ENCODE data around the gene TGFBR3L. TPM values are rescaled to one million over a fixed set of nuclear protein-coding genes. Genes with fewer than 3 reads are reported as not detected.

Gene TGFBR3L
- total RNA-seq, 1 experiment from 2014 or later, result 4.1 TPM

- TF ChIP-seq GRHL2 (CRISPR knock-in tag; IDR thresholded peaks at IDR 0.05; ENCODE audit: insufficient replicate concordance, severe bottlenecking) (no peak), ZNF532 (CRISPR knock-in tag; IDR thresholded peaks at IDR 0.05; ENCODE audit: borderline replicate concordance) (no peak)
Measured at GRCh38 chr19:7933828-7934725, 19.4 kb downstream of the TGFBR3L start (continued).

DNA sequence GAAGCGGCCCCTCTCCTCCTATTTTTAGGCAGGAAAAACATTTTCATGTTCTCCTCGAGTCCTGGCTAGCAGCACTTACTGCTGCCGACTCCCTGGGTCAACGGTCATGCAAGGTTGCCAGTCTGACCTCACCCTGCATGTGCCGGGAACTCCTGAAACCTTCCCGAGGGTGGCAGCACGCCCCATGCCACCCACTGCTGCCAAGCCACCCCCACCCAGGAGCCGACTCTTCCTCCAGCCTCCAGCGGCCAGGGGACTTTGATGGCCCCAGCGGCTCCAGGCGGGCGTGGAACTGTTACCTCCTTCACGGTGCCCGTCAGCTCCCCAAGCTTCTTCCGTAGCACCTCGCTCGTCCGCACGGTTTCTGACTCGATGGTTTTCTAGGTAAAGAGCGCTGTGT lies 20.1 kb downstream of the TGFBR3L start:
- POLR2A ChIA-PET, result no interaction called here
- H3K27ac Mint-ChIP-seq, result no peak overlapping the region
- peaks cover 42% of the 10 kb centered on the region for H3K36me3 Mint-ChIP-seq
- no peaks in the 10 kb centered on the region for H3K9me3 Mint-ChIP-seq
- no peaks in the 10 kb centered on the region for H3K4me1 Mint-ChIP-seq
- H3K27me3 Mint-ChIP-seq (ENCODE audit: low read depth), result no peaks in the 10 kb centered on the region
- CTCF ChIA-PET, result interaction anchor here (1.7 kb wide), 1 partner anchor 9 kb away, joined by 7 read pairs; the partner anchor contains the start of gene TIMM44
- H3K4me3 Mint-ChIP-seq, result no peak overlapping the region
- ATAC-seq, result no peak
- DNase-seq (ENCODE audit: low spot score), result no peak
- TF ChIP-seq ZMAT4 (CRISPR knock-in tag; IDR thresholded peaks at IDR 0.05) (no peak), ARID4B (CRISPR knock-in tag; IDR thresholded peaks at IDR 0.05; ENCODE audit: borderline replicate concordance) (no peak), CTCF (IDR thresholded peaks at IDR 0.05) (no peak), JUN (CRISPR knock-in tag; IDR thresholded peaks at IDR 0.05) (no peak), ZNF263 (CRISPR knock-in tag; IDR thresholded peaks at IDR 0.05; ENCODE audit: low read depth) (no peak), USF2 (CRISPR knock-in tag; IDR thresholded peaks at IDR 0.05) (no peak), E2F4 (CRISPR knock-in tag; IDR thresholded peaks at IDR 0.05; ENCODE audit: borderline replicate concordance, low read depth) (no peak), RELA (CRISPR knock-in tag; IDR thresholded peaks at IDR 0.05; ENCODE audit: borderline replicate concordance) (no peak), MYBL2 (CRISPR knock-in tag; IDR thresholded peaks at IDR 0.05) (no peak), CREM (CRISPR knock-in tag; IDR thresholded peaks at IDR 0.05) (no peak)
- TF ChIP-seq, protein P1, sequence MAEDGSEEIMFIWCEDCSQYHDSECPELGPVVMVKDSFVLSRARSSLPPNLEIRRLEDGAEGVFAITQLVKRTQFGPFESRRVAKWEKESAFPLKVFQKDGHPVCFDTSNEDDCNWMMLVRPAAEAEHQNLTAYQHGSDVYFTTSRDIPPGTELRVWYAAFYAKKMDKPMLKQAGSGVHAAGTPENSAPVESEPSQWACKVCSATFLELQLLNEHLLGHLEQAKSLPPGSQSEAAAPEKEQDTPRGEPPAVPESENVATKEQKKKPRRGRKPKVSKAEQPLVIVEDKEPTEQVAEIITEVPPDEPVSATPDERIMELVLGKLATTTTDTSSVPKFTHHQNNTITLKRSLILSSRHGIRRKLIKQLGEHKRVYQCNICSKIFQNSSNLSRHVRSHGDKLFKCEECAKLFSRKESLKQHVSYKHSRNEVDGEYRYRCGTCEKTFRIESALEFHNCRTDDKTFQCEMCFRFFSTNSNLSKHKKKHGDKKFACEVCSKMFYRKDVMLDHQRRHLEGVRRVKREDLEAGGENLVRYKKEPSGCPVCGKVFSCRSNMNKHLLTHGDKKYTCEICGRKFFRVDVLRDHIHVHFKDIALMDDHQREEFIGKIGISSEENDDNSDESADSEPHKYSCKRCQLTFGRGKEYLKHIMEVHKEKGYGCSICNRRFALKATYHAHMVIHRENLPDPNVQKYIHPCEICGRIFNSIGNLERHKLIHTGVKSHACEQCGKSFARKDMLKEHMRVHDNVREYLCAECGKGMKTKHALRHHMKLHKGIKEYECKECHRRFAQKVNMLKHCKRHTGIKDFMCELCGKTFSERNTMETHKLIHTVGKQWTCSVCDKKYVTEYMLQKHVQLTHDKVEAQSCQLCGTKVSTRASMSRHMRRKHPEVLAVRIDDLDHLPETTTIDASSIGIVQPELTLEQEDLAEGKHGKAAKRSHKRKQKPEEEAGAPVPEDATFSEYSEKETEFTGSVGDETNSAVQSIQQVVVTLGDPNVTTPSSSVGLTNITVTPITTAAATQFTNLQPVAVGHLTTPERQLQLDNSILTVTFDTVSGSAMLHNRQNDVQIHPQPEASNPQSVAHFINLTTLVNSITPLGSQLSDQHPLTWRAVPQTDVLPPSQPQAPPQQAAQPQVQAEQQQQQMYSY (CRISPR knock-in tag; IDR thresholded peaks at IDR 0.05), result no peak
- TF ChIP-seq, protein P2, sequence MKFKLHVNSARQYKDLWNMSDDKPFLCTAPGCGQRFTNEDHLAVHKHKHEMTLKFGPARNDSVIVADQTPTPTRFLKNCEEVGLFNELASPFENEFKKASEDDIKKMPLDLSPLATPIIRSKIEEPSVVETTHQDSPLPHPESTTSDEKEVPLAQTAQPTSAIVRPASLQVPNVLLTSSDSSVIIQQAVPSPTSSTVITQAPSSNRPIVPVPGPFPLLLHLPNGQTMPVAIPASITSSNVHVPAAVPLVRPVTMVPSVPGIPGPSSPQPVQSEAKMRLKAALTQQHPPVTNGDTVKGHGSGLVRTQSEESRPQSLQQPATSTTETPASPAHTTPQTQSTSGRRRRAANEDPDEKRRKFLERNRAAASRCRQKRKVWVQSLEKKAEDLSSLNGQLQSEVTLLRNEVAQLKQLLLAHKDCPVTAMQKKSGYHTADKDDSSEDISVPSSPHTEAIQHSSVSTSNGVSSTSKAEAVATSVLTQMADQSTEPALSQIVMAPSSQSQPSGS (CRISPR knock-in tag; IDR thresholded peaks at IDR 0.05; ENCODE audit: borderline replicate concordance, low read depth), result no peak
